GM19467 (cell line): ENCODE measurements around the gene NCOA7.
"Not testable (repeated sequence)": the region's sequence is repeated elsewhere in the genome, so short reads cannot be mapped to it uniquely, and the experiment has no call there.

Experiments used
- ATAC-seq: cut with Tn5 transposase; IDR thresholded peaks from one replicate; pipeline ENCODE4 v1.9.1; 2021; ENCODE audit warnings: mild to moderate bottlenecking, moderate library complexity; ENCODE audit not compliant: unreplicated experiment

The NCOA7 gene

GRCh38 chr6:125963817-125964216 is 173.1 kb downstream of the NCOA7 start:
- ATAC-seq, result no peak

DNA sequence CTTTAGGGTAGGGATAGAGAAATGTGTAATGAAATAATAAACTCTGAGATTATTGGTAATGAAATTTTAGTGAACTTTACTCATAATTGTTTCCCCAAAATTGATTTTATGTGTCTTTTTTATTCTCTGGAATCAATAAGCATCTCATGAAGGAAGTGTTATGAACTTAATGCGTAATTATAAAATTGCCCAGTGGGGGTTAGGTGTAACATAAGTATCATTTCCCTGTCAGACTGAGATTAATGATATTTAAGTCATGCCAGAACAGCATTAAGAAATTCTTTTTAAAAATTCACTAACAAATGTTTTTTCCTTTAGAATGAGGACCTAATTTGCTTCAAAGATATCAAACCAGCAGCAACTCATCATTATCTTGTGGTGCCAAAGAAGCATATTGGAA is 175.8 kb downstream of the NCOA7 start:
- no peak for ATAC-seq

GRCh38 chr6:125968493-125968892 is 177.7 kb downstream of the NCOA7 start:
- no peak for ATAC-seq

- no peak for ATAC-seq
Observed at GRCh38 chr6:125970760-125971159, 180.0 kb downstream of the NCOA7 start.

- not testable (repeated sequence) for ATAC-seq
Observed at GRCh38 chr6:125972478-125972877, 181.7 kb downstream of the NCOA7 start.

- ATAC-seq, result no peak
Observed at GRCh38 chr6:125974214-125974866, 183.6 kb downstream of the NCOA7 start.

- ATAC-seq, result no peak
Observed at GRCh38 chr6:125979101-125979500, 188.3 kb downstream of the NCOA7 start.
